Heart left ventricle (tissue), 16 donors: Measurements from ENCODE around the gene FAN1. TPM values are rescaled to one million over a fixed set of nuclear protein-coding genes. Genes with fewer than 3 reads are reported as not detected.
A peak's percentile ranks its signal among the peaks of the same experiment; 100 is the strongest.
"Not testable (repeated sequence)": the region's sequence is repeated elsewhere in the genome, so short reads cannot be mapped to it uniquely, and the experiment has no call there.

Experiments used
- ATAC-seq, 4 donors: fragments of 200-7000 bp; cut with Tn5 transposase; one replicate each; pipeline ENCODE4 v1.9.1; 2020 to 2022; ENCODE audit warnings: moderate library complexity in 4 of 4, mild to moderate bottlenecking in 3 of 4, moderate number of reproducible peaks in 1 of 4
- DNase-seq, 5 donors: peaks; one replicate each; pipeline ENCODE4 v3.0.0-alpha.2; 2020
- H3K27ac ChIP-seq, 12 donors: fragments of 200-600 bp; sonication (generic) in 4 of 12; one replicate each; pipeline versions ENCODE4 v1.5.0 to v1.8.0; 2016 to 2022; ENCODE audit warnings: mild to moderate bottlenecking in 2 of 12
- H3K27me3 ChIP-seq, 9 donors: fragments of 200-600 bp; sonication (generic) in 2 of 9; one replicate each; pipeline versions ENCODE4 v1.5.1 to v1.8.0; 2016 to 2022; ENCODE audit warnings: mild to moderate bottlenecking in 3 of 9
- H3K36me3 ChIP-seq, 9 donors: fragments of 200-600 bp; sonication (generic) in 2 of 9; one replicate each; pipeline versions ENCODE4 v1.5.0 to v1.8.0; 2018 to 2022; ENCODE audit warnings: mild to moderate bottlenecking in 2 of 9
- H3K4me1 ChIP-seq, 12 donors: fragments of 200-600 bp; sonication (generic) in 4 of 12; one replicate each; pipeline versions ENCODE4 v1.5.0 to v1.8.0; 2016 to 2022; ENCODE audit warnings: mild to moderate bottlenecking in 3 of 12
- H3K4me3 ChIP-seq, 12 donors: fragments of 200-600 bp; sonication (generic) in 4 of 12; one replicate each; pipeline versions ENCODE4 v1.5.0 to v1.8.0; 2017 to 2022; ENCODE audit warnings: mild to moderate bottlenecking in 9 of 12, moderate library complexity in 4 of 12
- H3K9me3 ChIP-seq, 12 donors: fragments of 200-600 bp; sonication (generic) in 4 of 12; one replicate each; pipeline versions ENCODE4 v1.5.0 to v1.8.0; 2016 to 2022; ENCODE audit warnings: mild to moderate bottlenecking in 1 of 12
- POLR2A ChIP-seq, 2 donors: fragments of 450-650 bp; IDR thresholded peaks; one replicate each; pipeline ENCODE4 v1.6.1; 2017; ENCODE audit warnings: antibody characterized with exemption in 2 of 2, mild to moderate bottlenecking in 2 of 2, moderate library complexity in 2 of 2
- WGBS, 4 donors: extraction: QIAGEN DNeasy Blood & Tissue Kit in 2 of 4; methylation state at CpG; one replicate each; pipeline versions ENCODE4 v1.1.5 to v1.1.7; 2013 to 2018; 5-methylcytosine and 5-hydroxymethylcytosine counted together
- intact Hi-C, 10 donors: fragments of 100-400 bp; cut with DNase I; formaldehyde crosslinking; loops; one replicate each; pipeline versions ENCODE4 v1.11.1 to v1.14.2; 2022
- polyA plus RNA-seq, 2 donors: library from polyadenylated mRNA; stranded (reverse); fragments of 200-250 nt; gene quantifications; one replicate each; pipeline ENCODE4 v1.2.3, GENCODE V29; 2013
- total RNA-seq, 9 donors: library from RNA; depleted of rRNA in 2 of 9; stranded (reverse); fragments of >200 nt in 2 of 9; fragmentation: NEBNext Ultra II Directional in 3 of 9; extraction: Animal tissue kit (Norgen Biotek cat#: 25700) in 3 of 9; gene quantifications; one replicate each; pipeline versions ENCODE4 v1.1.0 to v1.2.4, GENCODE V29; 2016 to 2023
- TF ChIP-seq, protein P1 (sequence below), 12 donors: fragments of 200-600 bp; sonication (generic) in 4 of 12; IDR thresholded peaks; one replicate each; pipeline versions ENCODE4 v1.5.0 to v1.8.0; 2018 to 2022; ENCODE audit warnings: antibody characterized with exemption in 12 of 12, mild to moderate bottlenecking in 5 of 12
- donor health status: ischemic (EF 13 %, LVEDD 7.1; RV severe dilation, severe dysfunction).
- donor health status: healthy with polysubstance abuse.
- donor health status: DM: no; HTN: yes; CAD: no.
- donor health status: DM: no; HTN: no; CAD: no.
- donor health status: ischemic (EF 25% LVEDD 6.9; RV normal size, moderate dysfunction).
- donor health status: ischemic (EF 25% LVEDD 5.7; RV mildly dilated, moderate dysfunction).
- donor health status: healthy.
- donor health status: DM: yes; HTN: yes; CAD: no.
- donor health status: ischemic (EF 35%, LVEDD 5.7; RV mildly dilated, moderate dysfunction).
- donor health status: nonischemic (EF 11% LVEDD 7.7; RV severe dilation, severe dysfunction).
- donor health status: DM: yes; HTN: yes; CAD: no.
- donor health status: PGD.
- donor health status: ischemic (EF 29% LVEDD 5.4; RV normal size, mild dysfunction).
- donor health status: nonischemic (EF 23%, LVEDD 6.1; RV moderate dilation, normal function).

Gene FAN1
- total and polyA plus RNA-seq, 11 donors, result 7.3 to 21.4 (median 17.5) TPM

GRCh38 chr15:30882849-30883433, 20.8 kb upstream of the FAN1 start:
- DNase-seq (no peak), ATAC-seq (no peak)
- H3K36me3 ChIP-seq, result no peaks in the 10 kb centered on the region
- no peak overlapping the region for H3K27ac ChIP-seq
- no peaks in the 10 kb centered on the region for H3K9me3 ChIP-seq
- intact Hi-C loops, result loop anchor here in 1 of 10 donors (10.0 kb wide), 1 partner anchor 98 kb away; no protein-coding TSS in a partner anchor
- no peak for TF ChIP-seq POLR2A (IDR thresholded peaks at IDR 0.05)
- TF ChIP-seq, protein P1, sequence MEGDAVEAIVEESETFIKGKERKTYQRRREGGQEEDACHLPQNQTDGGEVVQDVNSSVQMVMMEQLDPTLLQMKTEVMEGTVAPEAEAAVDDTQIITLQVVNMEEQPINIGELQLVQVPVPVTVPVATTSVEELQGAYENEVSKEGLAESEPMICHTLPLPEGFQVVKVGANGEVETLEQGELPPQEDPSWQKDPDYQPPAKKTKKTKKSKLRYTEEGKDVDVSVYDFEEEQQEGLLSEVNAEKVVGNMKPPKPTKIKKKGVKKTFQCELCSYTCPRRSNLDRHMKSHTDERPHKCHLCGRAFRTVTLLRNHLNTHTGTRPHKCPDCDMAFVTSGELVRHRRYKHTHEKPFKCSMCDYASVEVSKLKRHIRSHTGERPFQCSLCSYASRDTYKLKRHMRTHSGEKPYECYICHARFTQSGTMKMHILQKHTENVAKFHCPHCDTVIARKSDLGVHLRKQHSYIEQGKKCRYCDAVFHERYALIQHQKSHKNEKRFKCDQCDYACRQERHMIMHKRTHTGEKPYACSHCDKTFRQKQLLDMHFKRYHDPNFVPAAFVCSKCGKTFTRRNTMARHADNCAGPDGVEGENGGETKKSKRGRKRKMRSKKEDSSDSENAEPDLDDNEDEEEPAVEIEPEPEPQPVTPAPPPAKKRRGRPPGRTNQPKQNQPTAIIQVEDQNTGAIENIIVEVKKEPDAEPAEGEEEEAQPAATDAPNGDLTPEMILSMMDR (IDR thresholded peaks at IDR 0.05), result no peak
- H3K27me3 ChIP-seq, result no peaks in the 10 kb centered on the region
- whole genome bisulfite sequencing, 4 donors, result 84 to 87% (median 85%) methylated on average over 22 of the region's 22 CpGs
- H3K4me1 ChIP-seq, result no peaks in the 10 kb centered on the region
- no peak overlapping the region for H3K4me3 ChIP-seq

DNA sequence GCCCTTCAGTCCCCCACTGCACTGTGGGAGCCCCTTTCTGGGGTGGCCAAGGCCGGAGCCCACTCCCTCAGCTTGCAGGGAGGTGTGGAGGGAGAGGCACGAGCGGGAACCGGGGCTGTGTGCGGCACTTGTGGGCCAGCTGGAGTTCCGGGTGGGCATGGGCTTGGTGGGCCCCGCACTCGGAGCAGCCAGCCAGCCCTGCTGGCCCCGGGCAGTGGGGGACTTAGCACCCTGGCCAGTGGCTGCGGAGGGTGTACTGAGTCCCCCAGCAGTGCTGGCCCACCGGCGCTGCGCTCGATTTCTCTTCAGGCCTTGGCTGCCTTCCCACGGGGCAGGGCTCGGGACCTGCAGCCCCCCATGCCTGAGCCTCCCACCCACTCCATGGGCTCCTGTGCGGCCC, 20.0 kb upstream of the FAN1 start:
- not testable (repeated sequence) for ATAC-seq, H3K4me1 ChIP-seq, H3K27ac ChIP-seq, H3K9me3 ChIP-seq, H3K36me3 ChIP-seq, DNase-seq, H3K27me3 ChIP-seq, H3K4me3 ChIP-seq
- intact Hi-C loops, result loop anchor here in 1 of 10 donors (10.0 kb wide), 1 partner anchor 99 kb away; no protein-coding TSS in a partner anchor
- WGBS, 4 donors, result 86 to 91% (median 89%) methylated on average over 4 to 17 of the region's 17 CpGs

DNA sequence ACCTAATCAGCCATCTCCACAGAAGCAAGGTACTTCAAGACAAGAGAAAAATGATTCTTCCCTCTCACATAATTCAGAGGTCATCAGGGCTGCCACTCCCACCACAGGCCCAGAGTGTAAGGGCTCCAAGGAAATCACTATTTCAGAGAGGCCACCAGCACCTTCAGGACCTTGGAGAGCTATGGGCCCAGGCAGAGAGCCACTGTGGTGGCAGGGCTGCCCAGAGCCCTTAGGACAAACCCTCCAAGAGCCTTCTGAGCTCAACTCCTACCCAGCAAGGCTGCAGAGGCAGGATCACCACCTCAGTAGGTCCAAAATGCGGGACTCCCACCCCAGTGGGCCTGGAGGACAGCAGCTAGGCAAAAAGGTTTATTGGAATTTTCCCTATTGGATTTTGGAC, 17.9 kb upstream of the FAN1 start:
- Histone ChIP-seq H3K27me3 (no peaks in the 10 kb centered on the region), H3K9me3 (no peaks in the 10 kb centered on the region), H3K36me3 (no peaks in the 10 kb centered on the region), H3K4me3 (no peak overlapping the region), H3K27ac (no peak overlapping the region), H3K4me1 (peaks cover 0 to 6% (median 0%) of the 10 kb centered on the region in 12 donors)
- intact Hi-C loops, result loop anchor here in 1 of 10 donors (10.0 kb wide), 1 partner anchor 101 kb away; no protein-coding TSS in a partner anchor
- DNase-seq (peak in 1 of 5 donors; percentile 27), ATAC-seq (peak in 2 of 4 donors; percentile 56 to 79)
- WGBS, 4 donors, result 74 to 86% (median 79%) methylated on average over 1 of the region's 1 CpG
- TF ChIP-seq POLR2A (IDR thresholded peaks at IDR 0.05), result no peak

DNA sequence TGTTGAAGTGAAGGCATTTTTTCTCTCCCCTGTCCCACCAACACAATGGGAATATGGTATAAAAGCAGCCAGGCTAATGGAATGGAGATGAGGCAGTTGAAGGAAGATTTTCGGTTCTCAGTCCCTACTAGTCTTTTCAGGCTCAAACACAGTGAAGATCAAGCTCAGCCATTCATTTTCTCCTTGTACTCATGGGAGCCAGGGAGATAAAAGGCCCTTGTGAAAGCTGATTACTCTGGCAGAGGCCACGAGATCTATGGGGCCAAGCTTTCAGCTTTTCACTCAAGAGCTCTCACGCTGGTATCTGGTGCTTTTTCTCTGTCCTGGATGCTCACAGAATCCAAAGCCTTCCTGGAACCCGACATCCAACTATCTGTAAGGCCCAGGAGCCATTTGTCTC, 14.5 kb upstream of the FAN1 start:
- intact Hi-C loops, result loop anchor here in 1 of 10 donors (10.0 kb wide), 1 partner anchor 104 kb away; no protein-coding TSS in a partner anchor
- TF ChIP-seq, protein P1 (IDR thresholded peaks at IDR 0.05), result no peak
- TF ChIP-seq POLR2A (IDR thresholded peaks at IDR 0.05), result no peak
- Histone ChIP-seq H3K9me3 (no peaks in the 10 kb centered on the region), H3K4me3 (no peak overlapping the region), H3K27me3 (peaks cover 0 to 3% (median 0%) of the 10 kb centered on the region in 9 donors), H3K36me3 (no peaks in the 10 kb centered on the region), H3K4me1 (peaks cover 0 to 6% (median 0%) of the 10 kb centered on the region in 12 donors), H3K27ac (no peak overlapping the region)
- WGBS, 4 donors, result 28 to 47% (median 33%) methylated on average over 4 of the region's 4 CpGs
- DNase-seq, result no peak
- peak in 1 of 4 donors; percentile 41 for ATAC-seq

DNA sequence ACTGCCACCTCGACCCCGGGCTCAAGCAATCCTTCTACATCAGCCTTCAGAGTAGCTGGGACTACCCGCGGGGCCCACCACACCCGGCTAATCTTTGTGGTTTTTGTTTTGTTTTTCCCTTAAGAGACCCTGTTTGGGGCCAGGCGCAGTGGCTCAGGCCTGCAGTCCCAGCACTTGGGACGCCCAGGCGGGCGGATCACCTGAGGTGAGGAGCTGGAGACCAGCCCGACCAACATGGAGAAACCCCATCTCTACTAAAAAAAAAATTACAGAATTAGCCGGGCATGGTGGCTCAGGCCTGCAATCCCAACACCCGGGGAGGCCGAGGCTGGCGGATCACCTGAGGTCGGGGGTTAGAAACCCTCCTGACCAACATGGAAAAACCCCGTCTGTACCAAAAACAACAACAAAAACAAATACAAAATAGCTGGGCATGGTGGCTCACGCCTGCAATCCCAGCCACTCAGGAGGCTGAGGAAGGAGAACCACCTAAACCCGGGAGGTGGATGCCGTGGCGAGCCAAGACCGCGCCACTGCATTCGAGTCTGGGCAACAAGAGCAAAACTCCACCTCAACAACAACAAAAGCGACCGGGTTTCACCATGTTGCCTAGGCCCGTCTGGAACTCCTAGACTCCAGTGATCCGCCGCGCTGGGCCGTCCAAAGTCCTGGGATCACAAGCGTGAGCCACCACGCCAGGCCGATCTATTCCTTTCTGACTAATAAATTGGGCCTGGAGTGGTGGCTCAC, 8.1 kb upstream of the FAN1 start:
- H3K4me1 ChIP-seq, result no peaks in the 10 kb centered on the region
- ATAC-seq (no peak), DNase-seq (no peak)
- 86 to 93% (median 92%) methylated on average over 24 to 33 of the region's 33 CpGs for WGBS, 4 donors
- no peaks in the 10 kb centered on the region for H3K36me3 ChIP-seq
- intact Hi-C loops, result no loop called here
- no peaks in the 10 kb centered on the region for H3K9me3 ChIP-seq
- H3K27me3 ChIP-seq, result peaks cover 0 to 3% (median 0%) of the 10 kb centered on the region in 9 donors
- H3K4me3 ChIP-seq, result no peak overlapping the region
- TF ChIP-seq, protein P1 (IDR thresholded peaks at IDR 0.05), result no peak
- no peak for TF ChIP-seq POLR2A (IDR thresholded peaks at IDR 0.05)
- H3K27ac ChIP-seq, result no peak overlapping the region
